Measurements from ENCODE around the gene RYR2. TPM values are rescaled to one million over a fixed set of nuclear protein-coding genes. Genes with fewer than 3 reads are reported as not detected.

Gene RYR2
- total and polyA plus RNA-seq, 4 donors = 0.43 to 11.6 (median 2.0) TPM

- no peaks in the 10 kb centered on the region for H3K36me3 ChIP-seq (ENCODE audit: control insufficient read depth in 4 of 4, insufficient read depth in 4 of 4, low read length in 4 of 4)
- no peak overlapping the region for H3K9ac ChIP-seq (ENCODE audit: insufficient read depth in 1 of 2, low read length in 2 of 2)
- H3K27ac ChIP-seq (ENCODE audit: low read depth in 1 of 2, low read length in 1 of 2) = peak overlapping the region in 1 of 2 donors; percentile 94
- WGBS, 2 donors = 87 to 92% methylated on average over 11 of the region's 11 CpGs
- peaks cover 0 to 4% (median 0%) of the 10 kb centered on the region in 4 donors for H3K9me3 ChIP-seq (ENCODE audit: control insufficient read depth in 4 of 4, insufficient read depth in 3 of 4, low read length in 3 of 4)
- no peak for ATAC-seq (ENCODE audit: insufficient read depth, low FRiP score)
- H3K4me3 ChIP-seq = no peak overlapping the region
- no peaks in the 10 kb centered on the region for H3K4me1 ChIP-seq (ENCODE audit: control insufficient read depth in 5 of 5, insufficient read depth in 5 of 5, low read length in 5 of 5)
- no peak for DNase-seq
- TF ChIP-seq, protein P1, sequence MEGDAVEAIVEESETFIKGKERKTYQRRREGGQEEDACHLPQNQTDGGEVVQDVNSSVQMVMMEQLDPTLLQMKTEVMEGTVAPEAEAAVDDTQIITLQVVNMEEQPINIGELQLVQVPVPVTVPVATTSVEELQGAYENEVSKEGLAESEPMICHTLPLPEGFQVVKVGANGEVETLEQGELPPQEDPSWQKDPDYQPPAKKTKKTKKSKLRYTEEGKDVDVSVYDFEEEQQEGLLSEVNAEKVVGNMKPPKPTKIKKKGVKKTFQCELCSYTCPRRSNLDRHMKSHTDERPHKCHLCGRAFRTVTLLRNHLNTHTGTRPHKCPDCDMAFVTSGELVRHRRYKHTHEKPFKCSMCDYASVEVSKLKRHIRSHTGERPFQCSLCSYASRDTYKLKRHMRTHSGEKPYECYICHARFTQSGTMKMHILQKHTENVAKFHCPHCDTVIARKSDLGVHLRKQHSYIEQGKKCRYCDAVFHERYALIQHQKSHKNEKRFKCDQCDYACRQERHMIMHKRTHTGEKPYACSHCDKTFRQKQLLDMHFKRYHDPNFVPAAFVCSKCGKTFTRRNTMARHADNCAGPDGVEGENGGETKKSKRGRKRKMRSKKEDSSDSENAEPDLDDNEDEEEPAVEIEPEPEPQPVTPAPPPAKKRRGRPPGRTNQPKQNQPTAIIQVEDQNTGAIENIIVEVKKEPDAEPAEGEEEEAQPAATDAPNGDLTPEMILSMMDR (IDR thresholded peaks at IDR 0.05; ENCODE audit: control extremely low read depth, extremely low read depth) = no peak
- H3K27me3 ChIP-seq (ENCODE audit: control insufficient read depth in 3 of 3, insufficient read depth in 3 of 3, low read length in 2 of 3) = no peaks in the 10 kb centered on the region
Observed at GRCh38 chr1:236997361-236997760, 44.6 kb upstream of the RYR2 start.

DNA sequence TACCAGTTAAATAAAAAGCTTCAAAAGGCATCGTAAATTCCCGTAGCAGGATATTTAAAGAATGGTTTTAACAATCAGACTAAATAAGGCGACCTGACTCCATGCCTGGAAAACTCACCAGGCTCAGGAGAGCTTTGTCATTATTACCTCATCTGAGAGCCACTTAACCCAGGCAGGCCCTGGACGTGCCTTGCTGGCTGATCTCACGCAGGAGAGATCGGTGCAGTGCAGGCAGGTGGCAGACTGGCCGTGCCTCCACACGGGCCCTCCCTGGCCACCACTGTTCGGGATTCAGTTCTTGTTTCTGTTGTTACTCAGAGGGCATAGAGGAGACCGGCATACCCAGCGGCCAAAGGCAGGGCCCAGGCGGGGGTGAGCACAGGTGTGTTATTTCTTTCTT, 44.1 kb upstream of the RYR2 start:
- Histone ChIP-seq H3K27ac (ENCODE audit: low read depth in 1 of 2, low read length in 1 of 2) (peak overlapping the region in 1 of 2 donors; percentile 94), H3K9ac (ENCODE audit: insufficient read depth in 1 of 2, low read length in 2 of 2) (no peak overlapping the region), H3K9me3 (ENCODE audit: control insufficient read depth in 4 of 4, insufficient read depth in 3 of 4, low read length in 3 of 4) (peaks cover 0 to 4% (median 0%) of the 10 kb centered on the region in 4 donors), H3K36me3 (ENCODE audit: control insufficient read depth in 4 of 4, insufficient read depth in 4 of 4, low read length in 4 of 4) (no peaks in the 10 kb centered on the region), H3K4me3 (no peak overlapping the region), H3K27me3 (ENCODE audit: control insufficient read depth in 3 of 3, insufficient read depth in 3 of 3, low read length in 2 of 3) (no peaks in the 10 kb centered on the region), H3K4me1 (ENCODE audit: control insufficient read depth in 5 of 5, insufficient read depth in 5 of 5, low read length in 5 of 5) (no peaks in the 10 kb centered on the region)
- TF ChIP-seq, protein P1 (IDR thresholded peaks at IDR 0.05; ENCODE audit: control extremely low read depth, extremely low read depth) = no peak
- peak; percentile 84 for ATAC-seq (ENCODE audit: insufficient read depth, low FRiP score)
- DNase-seq = peak; percentile 31 to 73 (median 53)
- 51 to 56% methylated on average over 12 of the region's 12 CpGs for WGBS, 2 donors

GRCh38 chr1:236998546-236998945, 43.4 kb upstream of the RYR2 start:
- H3K36me3 ChIP-seq (ENCODE audit: control insufficient read depth in 4 of 4, insufficient read depth in 4 of 4, low read length in 4 of 4) = no peaks in the 10 kb centered on the region
- TF ChIP-seq, protein P1 (IDR thresholded peaks at IDR 0.05; ENCODE audit: control extremely low read depth, extremely low read depth) = no peak
- DNase-seq (no peak), ATAC-seq (ENCODE audit: insufficient read depth, low FRiP score) (no peak)
- H3K9me3 ChIP-seq (ENCODE audit: control insufficient read depth in 4 of 4, insufficient read depth in 3 of 4, low read length in 3 of 4) = peaks cover 0 to 4% (median 0%) of the 10 kb centered on the region in 4 donors
- no peak overlapping the region for H3K9ac ChIP-seq (ENCODE audit: insufficient read depth in 1 of 2, low read length in 2 of 2)
- WGBS, 2 donors = 75 to 82% methylated on average over 3 of the region's 3 CpGs
- peak overlapping the region in 1 of 2 donors; percentile 94 for H3K27ac ChIP-seq (ENCODE audit: low read depth in 1 of 2, low read length in 1 of 2)
- H3K4me1 ChIP-seq (ENCODE audit: control insufficient read depth in 5 of 5, insufficient read depth in 5 of 5, low read length in 5 of 5) = no peaks in the 10 kb centered on the region
- H3K27me3 ChIP-seq (ENCODE audit: control insufficient read depth in 3 of 3, insufficient read depth in 3 of 3, low read length in 2 of 3) = no peaks in the 10 kb centered on the region
- no peak overlapping the region for H3K4me3 ChIP-seq

- Histone ChIP-seq H3K9ac (ENCODE audit: insufficient read depth in 1 of 2, low read length in 2 of 2) (no peak overlapping the region), H3K27me3 (ENCODE audit: control insufficient read depth in 3 of 3, insufficient read depth in 3 of 3, low read length in 2 of 3) (no peaks in the 10 kb centered on the region), H3K9me3 (ENCODE audit: control insufficient read depth in 4 of 4, insufficient read depth in 3 of 4, low read length in 3 of 4) (peaks cover 0 to 3% (median 0%) of the 10 kb centered on the region in 4 donors), H3K27ac (ENCODE audit: low read depth in 1 of 2, low read length in 1 of 2) (peak overlapping the region in 1 of 2 donors; percentile 60), H3K36me3 (ENCODE audit: control insufficient read depth in 4 of 4, insufficient read depth in 4 of 4, low read length in 4 of 4) (no peaks in the 10 kb centered on the region), H3K4me3 (no peak overlapping the region), H3K4me1 (ENCODE audit: control insufficient read depth in 5 of 5, insufficient read depth in 5 of 5, low read length in 5 of 5) (no peaks in the 10 kb centered on the region)
- no peak for DNase-seq
- TF ChIP-seq, protein P1 (IDR thresholded peaks at IDR 0.05; ENCODE audit: control extremely low read depth, extremely low read depth) = no peak
- no peak for ATAC-seq (ENCODE audit: insufficient read depth, low FRiP score)
- 93 to 95% methylated on average over 4 of the region's 4 CpGs for WGBS, 2 donors
Observed at GRCh38 chr1:237000191-237000590, 41.8 kb upstream of the RYR2 start.
